DOHH2 (cell line): Measurements from ENCODE around the gene SRP14.

ENCODE experiments used
- H3F3A ChIP-seq: fragments of 200-600 bp; sonication (generic), shearing (Covaris generic); 2 replicates; pipeline ENCODE4 v1.6.0; 2016; ENCODE audit warnings: antibody characterized with exemption, mild to moderate bottlenecking; ENCODE audit not compliant: control insufficient read depth, insufficient read depth
- H3K27ac ChIP-seq: fragments of 200-600 bp; sonication (generic); 2 replicates; pipeline ENCODE4 v1.5.1; 2014; ENCODE audit warnings: low read depth, mild to moderate bottlenecking, low read length, moderate library complexity
- H3K27me3 ChIP-seq: fragments of 200-600 bp; sonication (generic); 2 replicates; pipeline ENCODE4 v1.6.1; 2014; ENCODE audit warnings: mild to moderate bottlenecking, low read length, mixed read lengths; ENCODE audit not compliant: control insufficient read depth
- H3K36me3 ChIP-seq: fragments of 200-600 bp; sonication (generic); 2 replicates; pipeline ENCODE4 v1.6.1; 2014; ENCODE audit warnings: mild to moderate bottlenecking, low read length, moderate library complexity, mixed read lengths; ENCODE audit not compliant: control insufficient read depth
- H3K4me1 ChIP-seq: fragments of 200-600 bp; sonication (generic); 2 replicates; pipeline ENCODE4 v1.6.1; 2014; ENCODE audit warnings: mild to moderate bottlenecking, low read length, mixed read lengths; ENCODE audit not compliant: control insufficient read depth
- H3K4me2 ChIP-seq: fragments of 200-600 bp; sonication (generic); 2 replicates; pipeline ENCODE4 v1.6.0; 2014; ENCODE audit warnings: mild to moderate bottlenecking, low read length, moderate library complexity
- H3K4me3 ChIP-seq: fragments of 200-600 bp; sonication (generic); 2 replicates; pipeline ENCODE4 v1.5.1; 2014; ENCODE audit warnings: mild to moderate bottlenecking, low read length, mixed read lengths
- H3K79me2 ChIP-seq: fragments of 200-600 bp; sonication (generic); 2 replicates; pipeline ENCODE4 v1.6.1; 2014; ENCODE audit warnings: mild to moderate bottlenecking, low read length, mixed read lengths; ENCODE audit not compliant: control insufficient read depth
- H3K9me2 ChIP-seq: fragments of 200-600 bp; sonication (generic); replicated peaks from 2 replicates; pipeline ENCODE4 v1.6.1; 2014; ENCODE audit warnings: mild to moderate bottlenecking, low read length, mixed read lengths; ENCODE audit not compliant: control insufficient read depth
- H3K9me3 ChIP-seq: fragments of 200-600 bp; sonication (generic); 2 replicates; pipeline ENCODE4 v1.6.1; 2014; ENCODE audit warnings: antibody characterized with exemption, low read length, mixed read lengths; ENCODE audit not compliant: control insufficient read depth, insufficient read depth
- H4K20me1 ChIP-seq: fragments of 200-600 bp; sonication (generic); 2 replicates; pipeline ENCODE4 v1.6.0; 2014; ENCODE audit warnings: low read depth, mild to moderate bottlenecking, antibody characterized with exemption, low read length, moderate library complexity; ENCODE audit not compliant: control insufficient read depth, insufficient read depth
- EZH2phosphoT487 ChIP-seq: fragments of 200-600 bp; sonication (generic); IDR thresholded peaks from 2 replicates; pipeline ENCODE4 v1.6.1; 2017; ENCODE audit warnings: borderline replicate concordance, mild to moderate bottlenecking, antibody characterized with exemption, low read length, moderate library complexity, mixed read lengths
- TF ChIP-seq, protein P1 (sequence below): fragments of 200-600 bp; sonication (generic); IDR thresholded peaks from one replicate; pipeline ENCODE4 v1.5.1; 2014; ENCODE audit warnings: antibody characterized with exemption, mild to moderate bottlenecking, low read depth, low read length; ENCODE audit not compliant: poor library complexity, severe bottlenecking

SRP14 gene

DNA sequence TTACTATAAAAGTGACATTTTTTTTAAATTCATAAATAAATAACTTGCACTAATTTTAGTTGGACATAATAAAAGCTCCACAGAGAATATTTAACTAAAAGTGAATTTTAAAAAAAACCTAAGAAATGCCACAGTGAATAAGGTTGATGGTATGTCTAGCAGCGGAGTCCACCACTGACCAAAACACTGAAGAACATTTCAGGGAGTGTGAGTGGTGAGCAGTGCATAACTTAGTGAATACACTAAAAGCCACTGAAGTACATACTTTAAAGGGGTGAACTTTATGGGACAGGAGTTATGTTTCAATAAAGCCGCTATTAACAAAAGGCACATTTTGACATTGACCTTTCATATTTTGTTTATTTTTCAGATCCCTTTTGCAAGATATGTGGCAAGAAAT lies 32.3 kb downstream of the SRP14 start:
- Histone ChIP-seq H3K9me3 (no peaks in the 10 kb centered on the region), H3F3A (no peaks in the 10 kb centered on the region; the same call in 1 of the 2 replicates), H3K4me1 (peaks cover 16% of the 10 kb centered on the region), H3K27ac (no peak overlapping the region), H3K4me2 (no peak overlapping the region), H4K20me1 (no peaks in the 10 kb centered on the region), H3K9me2 (no peaks in the 10 kb centered on the region), H3K27me3 (no peaks in the 10 kb centered on the region), H3K36me3 (peaks cover 35% of the 10 kb centered on the region), H3K79me2 (no peaks in the 10 kb centered on the region), H3K4me3 (no peak overlapping the region)
- no peak for TF ChIP-seq EZH2phosphoT487
- TF ChIP-seq, protein P1, sequence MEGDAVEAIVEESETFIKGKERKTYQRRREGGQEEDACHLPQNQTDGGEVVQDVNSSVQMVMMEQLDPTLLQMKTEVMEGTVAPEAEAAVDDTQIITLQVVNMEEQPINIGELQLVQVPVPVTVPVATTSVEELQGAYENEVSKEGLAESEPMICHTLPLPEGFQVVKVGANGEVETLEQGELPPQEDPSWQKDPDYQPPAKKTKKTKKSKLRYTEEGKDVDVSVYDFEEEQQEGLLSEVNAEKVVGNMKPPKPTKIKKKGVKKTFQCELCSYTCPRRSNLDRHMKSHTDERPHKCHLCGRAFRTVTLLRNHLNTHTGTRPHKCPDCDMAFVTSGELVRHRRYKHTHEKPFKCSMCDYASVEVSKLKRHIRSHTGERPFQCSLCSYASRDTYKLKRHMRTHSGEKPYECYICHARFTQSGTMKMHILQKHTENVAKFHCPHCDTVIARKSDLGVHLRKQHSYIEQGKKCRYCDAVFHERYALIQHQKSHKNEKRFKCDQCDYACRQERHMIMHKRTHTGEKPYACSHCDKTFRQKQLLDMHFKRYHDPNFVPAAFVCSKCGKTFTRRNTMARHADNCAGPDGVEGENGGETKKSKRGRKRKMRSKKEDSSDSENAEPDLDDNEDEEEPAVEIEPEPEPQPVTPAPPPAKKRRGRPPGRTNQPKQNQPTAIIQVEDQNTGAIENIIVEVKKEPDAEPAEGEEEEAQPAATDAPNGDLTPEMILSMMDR, result no peak

DNA sequence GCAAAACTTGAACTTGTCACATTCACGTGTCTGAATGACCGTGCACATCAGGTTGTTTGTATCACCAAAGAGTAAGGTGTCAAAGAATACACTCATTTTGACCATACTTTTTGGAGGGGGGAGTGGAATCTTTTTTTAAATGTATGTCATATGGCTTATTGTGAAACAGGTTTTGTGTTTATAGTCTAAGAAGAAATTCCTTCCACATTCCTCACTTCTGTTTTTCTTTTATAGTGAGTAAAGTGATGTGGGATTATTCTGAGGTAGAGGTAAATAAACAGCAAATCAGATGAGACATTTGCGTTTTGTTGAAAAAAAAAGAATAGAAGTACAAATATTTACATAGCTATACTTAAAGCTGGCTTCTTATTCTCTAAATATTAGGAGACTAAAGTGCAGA lies 33.0 kb downstream of the SRP14 start:
- Histone ChIP-seq H3K9me3 (no peaks in the 10 kb centered on the region), H3F3A (no peaks in the 10 kb centered on the region; the same call in 1 of the 2 replicates), H3K27me3 (no peaks in the 10 kb centered on the region), H3K4me1 (peaks cover 16% of the 10 kb centered on the region), H3K9me2 (no peaks in the 10 kb centered on the region), H3K4me2 (no peak overlapping the region), H3K27ac (no peak overlapping the region), H3K79me2 (no peaks in the 10 kb centered on the region), H4K20me1 (no peaks in the 10 kb centered on the region), H3K36me3 (peaks cover 32% of the 10 kb centered on the region), H3K4me3 (no peak overlapping the region)
- no peak for TF ChIP-seq EZH2phosphoT487
- TF ChIP-seq, protein P1, result no peak

DNA sequence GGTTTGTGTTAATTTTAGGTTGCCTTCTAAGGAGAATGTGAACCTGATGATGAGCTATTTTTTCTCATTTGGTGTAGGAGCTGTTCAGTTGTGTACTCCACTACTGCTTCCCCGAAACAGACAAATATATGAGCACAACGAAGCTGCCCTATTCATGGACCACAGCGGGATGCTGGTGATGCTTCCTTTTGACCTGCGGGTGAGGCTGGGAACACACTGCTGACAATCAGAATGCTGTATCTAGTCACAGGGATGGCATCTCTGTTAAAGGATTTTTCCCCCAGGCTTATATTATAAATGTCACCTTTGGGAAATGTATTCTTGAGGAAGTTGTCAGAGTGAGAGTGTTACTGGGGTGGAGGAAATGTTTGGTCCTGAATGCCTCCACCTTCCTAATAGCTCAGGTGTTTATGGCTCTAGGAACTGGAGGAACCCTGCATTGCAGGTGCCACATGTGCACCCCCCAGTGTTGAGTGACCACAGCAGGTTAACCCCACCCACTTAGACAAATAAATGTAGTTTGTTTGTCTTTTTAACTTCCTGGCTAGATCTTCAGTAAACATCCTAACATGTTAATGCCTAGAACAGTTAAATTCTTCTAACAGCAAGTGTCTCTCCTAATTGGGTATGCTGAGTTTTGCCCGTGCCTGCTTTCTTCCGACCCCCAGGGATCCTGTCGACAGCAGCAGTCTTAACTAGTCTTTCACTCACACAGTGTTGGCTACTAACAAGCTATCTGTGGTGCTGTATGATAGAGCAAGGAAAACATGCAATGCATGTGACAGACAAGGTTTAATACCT lies 35.7 kb downstream of the SRP14 start:
- H3F3A ChIP-seq, result no peaks in the 10 kb centered on the region; the same call in 1 of the 2 replicates
- H3K36me3 ChIP-seq, result peaks cover 38% of the 10 kb centered on the region
- H4K20me1 ChIP-seq, result no peaks in the 10 kb centered on the region
- peaks cover 37% of the 10 kb centered on the region for H3K4me1 ChIP-seq
- TF ChIP-seq, protein P1, result no peak
- TF ChIP-seq EZH2phosphoT487, result no peak
- H3K27me3 ChIP-seq, result no peaks in the 10 kb centered on the region
- H3K9me3 ChIP-seq, result no peaks in the 10 kb centered on the region
- H3K27ac ChIP-seq, result no peak overlapping the region
- H3K4me3 ChIP-seq, result no peak overlapping the region
- no peaks in the 10 kb centered on the region for H3K9me2 ChIP-seq
- no peak overlapping the region for H3K4me2 ChIP-seq
- H3K79me2 ChIP-seq, result no peaks in the 10 kb centered on the region
